ENCODE measurements around the gene TMEM175. TPM values are rescaled to one million over a fixed set of nuclear protein-coding genes. Genes with fewer than 3 reads are reported as not detected.

Gene TMEM175
- polyA plus RNA-seq, 1 of the 3 experiments (the other 2 are of a cell fraction), result 54.2 TPM

DNA sequence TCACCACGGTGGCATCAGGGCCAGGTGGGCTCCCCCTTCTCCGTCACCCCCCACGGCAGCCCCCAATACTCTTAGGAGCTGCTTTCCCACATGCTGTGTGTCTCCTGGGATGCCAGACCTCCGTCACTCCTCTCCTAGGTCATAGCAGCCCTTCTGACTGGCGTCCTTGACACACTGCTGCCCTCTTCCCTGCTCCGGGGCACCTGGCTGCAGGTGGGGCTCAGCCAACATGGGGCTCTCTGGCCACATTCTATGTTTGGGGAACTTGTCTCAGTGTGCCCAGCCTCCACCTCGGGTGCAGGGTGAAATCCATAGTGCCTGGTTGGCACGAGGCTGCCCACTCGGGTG lies 13.8 kb downstream of the TMEM175 start:
- Histone ChIP-seq H3K36me3 (replicated peaks in 1 of 2; ENCODE audit: control insufficient read depth in 1 of 2, insufficient read depth in 2 of 2, low read length in 1 of 2) (no peaks in the 10 kb centered on the region), H3K4me1 (ENCODE audit: control insufficient read depth in 1 of 2, insufficient read depth in 2 of 2, low read depth in 1 of 2, low read length in 1 of 2) (no peaks in the 10 kb centered on the region), H4K20me1 (ENCODE audit: insufficient read depth) (no peaks in the 10 kb centered on the region), H3K9ac (no peak overlapping the region), H3K4me3 (ENCODE audit: low read depth in 2 of 2, low read length in 1 of 2) (no peak overlapping the region), H3K9me3 (no peaks in the 10 kb centered on the region), H3K79me2 (ENCODE audit: insufficient read depth) (no peaks in the 10 kb centered on the region), H3F3A (replicated peaks; ENCODE audit: insufficient read depth) (no peaks in the 10 kb centered on the region), H3K4me2 (no peak overlapping the region), H3K27ac (ENCODE audit: low read depth in 2 of 2, low read length in 1 of 2) (no peak overlapping the region), H3K27me3 (ENCODE audit: insufficient read depth) (no peaks in the 10 kb centered on the region), H3K9me2 (no peaks in the 10 kb centered on the region), H2AFZ (ENCODE audit: low read depth) (no peak overlapping the region)
- TF ChIP-seq POLR2AphosphoS5 (IDR thresholded peaks at IDR 0.05; ENCODE audit: low read depth, low read length) (no peak), CHD2 (IDR thresholded peaks at IDR 0.05; ENCODE audit: low read length, partially characterized antibody) (no peak), MXI1 (IDR thresholded peaks at IDR 0.05; ENCODE audit: low read depth, low read length) (no peak), FOXJ3 (CRISPR knock-in tag; IDR thresholded peaks at IDR 0.05) (no peak), SMC3 (IDR thresholded peaks at IDR 0.05; ENCODE audit: low read depth, low read length) (no peak), RXRA (IDR thresholded peaks at IDR 0.05; ENCODE audit: borderline replicate concordance, low read depth) (no peak), GABPA (IDR thresholded peaks at IDR 0.05; ENCODE audit: low read depth) (no peak), TAF1 (IDR thresholded peaks at IDR 0.05; ENCODE audit: borderline replicate concordance, low read depth, low read length) (no peak), GATA2 (CRISPR knock-in tag; IDR thresholded peaks at IDR 0.05) (no peak), EZH2phosphoT487 (IDR thresholded peaks at IDR 0.05; ENCODE audit: borderline replicate concordance, low read depth) (no peak), MEF2A (IDR thresholded peaks at IDR 0.05; ENCODE audit: borderline replicate concordance, low read depth) (no peak), NFIC (IDR thresholded peaks at IDR 0.05; ENCODE audit: borderline replicate concordance) (no peak), FOSL2 (IDR thresholded peaks at IDR 0.05; ENCODE audit: borderline replicate concordance, low read depth) (no peak)
- TF ChIP-seq, protein P1, sequence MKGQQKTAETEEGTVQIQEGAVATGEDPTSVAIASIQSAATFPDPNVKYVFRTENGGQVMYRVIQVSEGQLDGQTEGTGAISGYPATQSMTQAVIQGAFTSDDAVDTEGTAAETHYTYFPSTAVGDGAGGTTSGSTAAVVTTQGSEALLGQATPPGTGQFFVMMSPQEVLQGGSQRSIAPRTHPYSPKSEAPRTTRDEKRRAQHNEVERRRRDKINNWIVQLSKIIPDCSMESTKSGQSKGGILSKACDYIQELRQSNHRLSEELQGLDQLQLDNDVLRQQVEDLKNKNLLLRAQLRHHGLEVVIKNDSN (IDR thresholded peaks at IDR 0.05; ENCODE audit: borderline replicate concordance, low read depth), result no peak
- TF ChIP-seq, protein P2, sequence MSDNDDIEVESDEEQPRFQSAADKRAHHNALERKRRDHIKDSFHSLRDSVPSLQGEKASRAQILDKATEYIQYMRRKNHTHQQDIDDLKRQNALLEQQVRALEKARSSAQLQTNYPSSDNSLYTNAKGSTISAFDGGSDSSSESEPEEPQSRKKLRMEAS (IDR thresholded peaks at IDR 0.05; ENCODE audit: low read depth), result no peak
- TF ChIP-seq, protein P3, sequence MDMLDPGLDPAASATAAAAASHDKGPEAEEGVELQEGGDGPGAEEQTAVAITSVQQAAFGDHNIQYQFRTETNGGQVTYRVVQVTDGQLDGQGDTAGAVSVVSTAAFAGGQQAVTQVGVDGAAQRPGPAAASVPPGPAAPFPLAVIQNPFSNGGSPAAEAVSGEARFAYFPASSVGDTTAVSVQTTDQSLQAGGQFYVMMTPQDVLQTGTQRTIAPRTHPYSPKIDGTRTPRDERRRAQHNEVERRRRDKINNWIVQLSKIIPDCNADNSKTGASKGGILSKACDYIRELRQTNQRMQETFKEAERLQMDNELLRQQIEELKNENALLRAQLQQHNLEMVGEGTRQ (IDR thresholded peaks at IDR 0.05; ENCODE audit: borderline replicate concordance, low read depth, low read length), result no peak
- TF ChIP-seq, protein P4, sequence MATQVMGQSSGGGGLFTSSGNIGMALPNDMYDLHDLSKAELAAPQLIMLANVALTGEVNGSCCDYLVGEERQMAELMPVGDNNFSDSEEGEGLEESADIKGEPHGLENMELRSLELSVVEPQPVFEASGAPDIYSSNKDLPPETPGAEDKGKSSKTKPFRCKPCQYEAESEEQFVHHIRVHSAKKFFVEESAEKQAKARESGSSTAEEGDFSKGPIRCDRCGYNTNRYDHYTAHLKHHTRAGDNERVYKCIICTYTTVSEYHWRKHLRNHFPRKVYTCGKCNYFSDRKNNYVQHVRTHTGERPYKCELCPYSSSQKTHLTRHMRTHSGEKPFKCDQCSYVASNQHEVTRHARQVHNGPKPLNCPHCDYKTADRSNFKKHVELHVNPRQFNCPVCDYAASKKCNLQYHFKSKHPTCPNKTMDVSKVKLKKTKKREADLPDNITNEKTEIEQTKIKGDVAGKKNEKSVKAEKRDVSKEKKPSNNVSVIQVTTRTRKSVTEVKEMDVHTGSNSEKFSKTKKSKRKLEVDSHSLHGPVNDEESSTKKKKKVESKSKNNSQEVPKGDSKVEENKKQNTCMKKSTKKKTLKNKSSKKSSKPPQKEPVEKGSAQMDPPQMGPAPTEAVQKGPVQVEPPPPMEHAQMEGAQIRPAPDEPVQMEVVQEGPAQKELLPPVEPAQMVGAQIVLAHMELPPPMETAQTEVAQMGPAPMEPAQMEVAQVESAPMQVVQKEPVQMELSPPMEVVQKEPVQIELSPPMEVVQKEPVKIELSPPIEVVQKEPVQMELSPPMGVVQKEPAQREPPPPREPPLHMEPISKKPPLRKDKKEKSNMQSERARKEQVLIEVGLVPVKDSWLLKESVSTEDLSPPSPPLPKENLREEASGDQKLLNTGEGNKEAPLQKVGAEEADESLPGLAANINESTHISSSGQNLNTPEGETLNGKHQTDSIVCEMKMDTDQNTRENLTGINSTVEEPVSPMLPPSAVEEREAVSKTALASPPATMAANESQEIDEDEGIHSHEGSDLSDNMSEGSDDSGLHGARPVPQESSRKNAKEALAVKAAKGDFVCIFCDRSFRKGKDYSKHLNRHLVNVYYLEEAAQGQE (IDR thresholded peaks at IDR 0.05; ENCODE audit: low read depth, low read length), result no peak
- TF ChIP-seq, protein P5, sequence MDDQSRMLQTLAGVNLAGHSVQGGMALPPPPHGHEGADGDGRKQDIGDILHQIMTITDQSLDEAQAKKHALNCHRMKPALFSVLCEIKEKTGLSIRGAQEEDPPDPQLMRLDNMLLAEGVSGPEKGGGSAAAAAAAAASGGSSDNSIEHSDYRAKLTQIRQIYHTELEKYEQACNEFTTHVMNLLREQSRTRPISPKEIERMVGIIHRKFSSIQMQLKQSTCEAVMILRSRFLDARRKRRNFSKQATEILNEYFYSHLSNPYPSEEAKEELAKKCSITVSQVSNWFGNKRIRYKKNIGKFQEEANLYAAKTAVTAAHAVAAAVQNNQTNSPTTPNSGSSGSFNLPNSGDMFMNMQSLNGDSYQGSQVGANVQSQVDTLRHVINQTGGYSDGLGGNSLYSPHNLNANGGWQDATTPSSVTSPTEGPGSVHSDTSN (IDR thresholded peaks at IDR 0.05), result no peak
- 75% methylated on average over 6 of the region's 9 CpGs for WGBS (ENCODE audit: low lambda C conversion rate)
- ChIA-PET CTCF (no interaction called here), POLR2A (no interaction called here)
- DNase-seq, result no peak

Data from SK-N-SH (cell line).